Measurements from ENCODE around the gene LCN12.

LCN12 gene, protein sequence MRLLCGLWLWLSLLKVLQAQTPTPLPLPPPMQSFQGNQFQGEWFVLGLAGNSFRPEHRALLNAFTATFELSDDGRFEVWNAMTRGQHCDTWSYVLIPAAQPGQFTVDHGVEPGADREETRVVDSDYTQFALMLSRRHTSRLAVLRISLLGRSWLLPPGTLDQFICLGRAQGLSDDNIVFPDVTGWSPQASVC

DNA sequence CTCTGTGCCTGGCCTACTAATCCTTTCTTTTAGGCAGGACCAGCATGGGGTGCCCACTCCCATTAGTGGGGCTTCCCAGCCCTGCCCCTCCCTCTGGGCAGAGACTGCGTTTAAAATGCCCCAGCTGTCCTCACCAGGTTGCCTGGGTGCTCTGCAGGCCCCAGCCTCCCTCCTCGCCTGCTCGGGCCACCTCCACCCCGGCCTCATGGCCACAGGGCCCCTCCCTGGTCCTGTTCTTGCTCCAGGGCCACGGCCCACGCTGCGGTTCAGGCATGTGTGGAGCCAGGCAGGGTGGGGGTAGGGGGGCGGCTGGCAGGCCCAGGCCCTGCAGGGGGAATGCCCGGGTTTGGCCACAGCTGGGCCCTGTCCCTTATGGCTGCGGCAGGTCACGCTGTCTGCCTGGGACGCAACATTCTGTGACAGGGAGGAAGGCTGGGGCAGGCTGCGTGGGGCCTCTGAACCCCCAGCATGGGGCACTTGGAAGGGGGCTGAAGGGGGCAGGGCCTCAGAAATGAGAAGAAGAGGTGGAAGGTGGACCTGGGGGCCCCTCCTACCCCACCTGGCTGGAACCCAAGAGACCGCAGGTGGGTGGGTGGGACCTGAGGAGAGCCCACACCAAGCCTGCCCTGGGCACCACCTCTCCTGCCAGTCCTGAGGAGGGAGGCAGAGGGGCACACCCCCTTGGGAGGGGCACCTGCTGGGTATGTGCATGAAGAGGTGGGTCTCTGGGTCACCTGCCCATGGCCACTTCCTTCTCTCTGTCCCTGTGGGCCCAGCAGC is at the start of gene LCN12:
Gene LCN12 (plus strand): TSS at position 733 of the 780 bp plus-strand sequence. CDS start 55 bp downstream, outside the sequence.
- no peak for DNase-seq

DNA sequence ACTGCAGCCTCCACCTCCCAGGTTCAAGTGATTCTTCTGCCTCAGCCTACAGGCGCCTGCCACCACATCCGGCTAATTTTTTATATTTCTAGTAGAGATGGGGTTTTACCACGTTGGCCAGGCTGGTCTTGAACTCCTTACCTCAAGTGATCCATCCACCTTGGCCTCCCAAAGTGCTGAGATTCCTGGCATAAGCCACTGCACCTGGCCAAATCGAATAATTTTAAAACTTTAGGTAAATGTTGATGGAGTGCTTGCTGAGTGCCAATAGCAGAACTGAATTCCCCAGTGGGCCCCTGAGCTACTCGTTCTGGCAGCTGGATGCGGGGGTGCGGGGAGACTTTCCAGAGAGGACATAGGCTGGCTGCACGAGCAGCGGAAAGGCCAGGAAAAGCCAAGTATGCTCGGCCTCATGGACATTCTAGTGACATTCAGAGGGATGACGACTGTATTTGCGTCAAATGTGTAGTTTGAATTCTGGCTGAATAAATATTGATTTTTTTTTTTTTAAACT is 49.0 kb upstream of the LCN12 start:
- no peak for DNase-seq

DNA sequence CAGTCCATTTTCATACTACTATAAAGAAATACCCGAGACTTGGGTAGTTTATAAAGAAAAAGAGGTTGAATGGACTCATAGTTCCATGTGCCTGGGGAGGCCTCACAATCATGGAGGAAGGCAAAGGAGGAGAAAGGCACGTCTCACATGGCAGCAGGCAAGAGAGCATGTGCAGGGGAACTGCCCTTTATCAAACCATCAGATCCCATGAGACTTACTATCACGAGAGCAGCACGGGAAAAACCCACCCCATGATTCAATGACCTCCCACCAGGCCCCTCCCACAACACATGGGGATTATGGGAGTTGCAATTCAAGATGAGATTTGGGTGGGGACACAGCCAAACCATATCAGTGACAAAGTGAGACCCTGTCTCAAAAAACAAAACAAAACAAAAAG is 45.8 kb upstream of the LCN12 start:
- DNase-seq, result no peak

DNA sequence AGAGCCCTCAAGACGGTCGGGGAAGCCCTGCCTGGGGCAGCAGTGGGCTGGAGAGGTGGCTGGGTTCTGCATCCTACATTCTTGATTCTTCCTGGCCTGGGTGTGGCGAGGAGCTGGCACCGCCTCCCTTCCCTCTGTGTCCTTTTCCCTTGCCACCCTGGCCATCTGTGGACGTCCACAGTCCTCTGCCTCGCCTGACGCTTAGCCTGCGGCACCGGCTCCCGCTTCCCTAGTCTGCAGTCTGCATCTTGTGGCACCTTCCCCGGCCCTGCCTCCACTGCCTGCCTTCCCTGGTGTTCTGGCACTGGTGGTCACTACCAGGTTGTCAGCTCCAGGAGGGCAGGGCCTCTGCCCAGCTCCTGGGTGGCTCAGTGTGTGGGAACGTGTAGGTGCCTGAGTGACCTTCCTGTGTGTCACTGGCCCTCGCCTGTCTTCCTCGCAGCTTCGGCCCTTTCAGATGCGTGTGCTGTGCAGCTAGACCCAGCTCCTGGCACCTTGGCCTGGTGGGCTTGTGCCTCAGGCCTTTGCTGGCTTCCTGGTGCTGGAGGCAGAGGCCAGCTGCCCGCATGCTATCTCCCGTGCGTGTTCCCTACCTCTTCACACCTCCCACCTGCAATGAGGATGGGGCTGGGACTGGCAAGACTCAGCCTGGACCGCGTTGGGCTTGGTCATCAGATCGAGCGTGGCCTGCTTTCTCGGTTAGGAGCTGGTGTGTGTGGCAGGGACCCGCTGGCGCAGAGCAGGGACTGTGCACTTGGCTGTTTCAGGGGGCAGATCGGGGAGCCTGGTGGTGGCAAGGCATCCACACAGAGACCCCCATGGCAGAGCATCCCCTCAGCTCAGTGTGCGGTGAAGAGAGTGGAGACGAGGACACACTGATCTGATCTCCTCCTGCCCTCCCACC is 44.8 kb upstream of the LCN12 start:
- DNase-seq, result no peak

DNA sequence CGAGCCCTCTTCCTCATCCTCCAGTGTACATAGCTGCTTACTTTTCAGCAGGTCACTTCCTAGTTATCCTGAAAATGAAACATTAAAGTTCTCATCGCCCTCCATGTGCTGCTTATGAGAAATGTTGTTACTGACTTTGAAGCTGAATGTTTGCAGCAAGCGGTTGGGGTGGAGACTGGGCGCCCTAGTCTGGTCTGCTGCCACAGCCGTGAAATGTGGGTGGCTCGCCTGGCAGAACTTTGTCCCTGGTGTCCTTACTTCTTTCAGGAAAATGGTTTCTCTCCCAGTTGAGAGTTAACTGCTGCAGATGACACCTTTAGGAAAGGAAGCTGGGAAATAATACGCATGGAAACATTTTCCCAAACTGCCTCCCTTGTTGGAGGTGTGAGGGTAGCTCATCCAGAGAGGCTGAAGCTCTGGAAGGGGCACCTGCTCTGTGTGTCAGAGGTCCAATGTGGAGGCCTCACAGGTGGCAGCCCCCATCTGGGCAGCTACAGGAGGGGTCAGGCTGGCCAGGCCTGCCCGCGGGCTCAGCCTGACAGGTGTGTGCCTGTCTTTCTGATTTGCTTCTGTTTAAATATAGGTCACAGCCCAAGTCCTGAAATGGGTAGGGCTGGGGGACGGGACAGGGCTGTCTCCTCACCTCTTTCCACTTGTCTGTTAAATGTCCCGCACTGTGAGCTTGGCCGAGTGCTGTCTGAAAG is 41.7 kb upstream of the LCN12 start:
- no peak for DNase-seq

DNA sequence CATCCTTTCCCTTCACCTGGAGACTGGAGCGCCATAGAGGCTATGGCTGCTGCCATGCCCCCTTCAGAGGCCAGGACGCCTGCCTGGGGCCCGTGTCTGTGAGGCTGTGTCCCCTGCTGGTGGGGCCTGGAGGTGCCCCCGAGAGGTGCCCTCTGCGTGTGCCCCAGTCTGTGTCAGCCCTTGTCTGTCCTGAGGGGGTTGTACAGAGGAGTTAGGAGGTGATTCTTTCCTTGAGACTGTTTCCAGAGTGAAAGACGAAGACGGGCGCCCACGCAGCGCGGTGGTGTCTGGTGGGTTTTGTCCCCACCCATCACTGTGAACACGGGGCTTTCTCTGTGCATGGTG is 41.2 kb upstream of the LCN12 start:
- no peak for DNase-seq

DNA sequence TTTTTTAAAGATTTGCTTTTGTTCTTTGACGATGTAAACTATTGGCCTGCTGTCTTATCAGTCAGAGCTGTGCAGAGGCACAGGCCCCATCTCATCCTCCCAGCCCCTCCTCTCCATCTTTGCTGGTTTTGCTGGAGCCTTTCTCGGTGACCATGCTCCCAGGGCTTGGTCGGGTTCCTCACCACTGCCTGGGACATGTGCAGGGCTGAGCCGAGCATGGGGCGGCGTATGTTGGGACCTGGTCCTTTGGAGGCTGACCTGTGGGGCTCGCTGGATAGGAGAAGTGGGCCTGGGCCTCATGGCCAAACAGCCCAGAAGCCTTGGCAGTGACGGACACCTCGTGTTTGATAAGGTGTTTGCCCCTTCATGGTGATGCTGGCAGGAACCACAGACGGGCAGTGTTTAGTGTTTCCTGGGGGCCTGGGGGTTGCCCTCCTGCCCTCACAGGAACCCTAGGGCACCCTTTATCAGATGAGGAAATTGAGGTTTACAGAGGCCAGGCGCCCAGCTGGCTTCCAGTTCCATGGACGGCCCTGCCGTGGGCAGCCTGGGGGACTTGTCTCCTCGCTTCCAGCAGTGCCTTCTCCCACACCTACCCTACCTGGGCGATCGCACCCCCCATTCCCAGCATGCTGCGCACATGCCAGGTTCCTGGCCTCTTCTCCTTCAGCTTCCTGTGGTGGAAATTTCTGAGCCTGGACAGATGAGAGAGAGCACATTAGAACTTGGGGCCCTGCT is 38.2 kb upstream of the LCN12 start:
- DNase-seq, result no peak

DNA sequence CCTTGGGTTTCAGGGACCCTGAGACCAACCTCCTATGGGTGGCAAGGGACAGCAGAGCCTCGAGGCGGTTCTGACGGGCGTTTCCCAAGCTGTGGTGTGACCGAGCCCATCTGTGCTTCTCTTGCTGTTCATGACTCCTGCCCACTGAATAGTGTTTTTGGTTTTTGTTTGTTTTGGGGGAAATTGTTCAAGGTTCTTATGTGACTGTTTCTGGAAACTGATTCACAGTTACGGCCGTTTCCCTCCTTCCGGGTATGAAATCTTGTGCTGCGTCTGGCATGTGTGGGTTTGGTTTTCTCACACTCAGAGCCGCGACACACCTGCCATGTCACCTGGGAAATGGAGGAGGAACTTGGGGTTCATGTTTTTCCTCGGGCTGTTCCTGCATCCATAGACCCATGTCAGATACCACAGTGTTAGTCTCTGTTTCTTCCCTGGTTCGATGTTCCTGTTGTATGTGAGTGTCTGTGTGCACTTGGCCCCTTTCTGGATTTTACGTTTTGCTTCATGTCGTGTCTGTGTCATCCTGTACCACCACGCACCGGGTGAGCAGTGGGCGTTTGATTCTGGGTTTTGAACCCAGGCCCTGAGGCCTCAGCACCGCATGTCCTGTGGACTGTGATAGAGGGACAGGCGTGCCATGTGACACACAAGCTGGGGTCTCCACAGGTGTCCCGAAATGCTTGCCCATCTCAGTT is 36.3 kb upstream of the LCN12 start:
- DNase-seq, result no peak

DNA sequence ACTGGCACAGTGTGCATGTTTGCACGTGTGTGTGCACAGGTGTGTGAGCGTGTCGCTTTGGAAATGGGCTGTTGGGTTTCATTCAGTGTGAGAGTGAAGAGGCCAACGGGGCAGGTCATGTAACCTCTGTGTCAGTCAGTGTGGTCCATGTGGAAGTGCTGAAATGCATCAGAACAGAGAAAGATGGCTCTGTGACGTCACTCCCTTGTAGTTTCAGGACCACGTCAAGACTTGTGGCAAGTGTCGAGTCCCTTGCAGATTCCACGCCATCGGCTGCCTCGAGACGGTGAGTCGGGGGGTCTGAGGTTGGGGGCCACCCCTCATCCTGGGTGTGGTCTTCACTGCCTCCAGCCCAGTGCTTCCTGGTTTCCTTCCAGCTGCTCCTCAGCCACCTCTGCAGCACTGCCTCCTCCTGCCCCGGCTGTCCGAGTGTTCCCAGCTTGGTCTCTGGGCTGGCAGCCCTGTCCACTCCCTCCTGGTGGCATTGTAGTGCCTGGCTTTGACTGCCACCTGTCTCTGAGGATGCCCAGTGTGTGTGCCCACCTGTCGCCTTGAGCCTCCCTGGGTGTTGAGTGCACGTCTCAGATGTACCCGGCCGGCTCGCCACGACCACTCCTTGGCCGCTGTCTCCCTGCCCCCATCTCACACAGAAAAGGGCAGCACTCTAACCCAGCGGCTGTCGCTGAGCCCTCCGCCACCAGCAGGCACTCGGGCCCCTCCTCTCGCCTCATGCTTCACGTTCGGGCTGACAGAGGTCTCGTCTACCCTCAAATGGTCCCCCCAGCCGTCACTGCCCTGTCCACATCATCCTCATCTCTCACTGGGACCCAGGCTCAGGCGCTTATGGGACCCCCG is 35.5 kb upstream of the LCN12 start:
- DNase-seq, result no peak

DNA sequence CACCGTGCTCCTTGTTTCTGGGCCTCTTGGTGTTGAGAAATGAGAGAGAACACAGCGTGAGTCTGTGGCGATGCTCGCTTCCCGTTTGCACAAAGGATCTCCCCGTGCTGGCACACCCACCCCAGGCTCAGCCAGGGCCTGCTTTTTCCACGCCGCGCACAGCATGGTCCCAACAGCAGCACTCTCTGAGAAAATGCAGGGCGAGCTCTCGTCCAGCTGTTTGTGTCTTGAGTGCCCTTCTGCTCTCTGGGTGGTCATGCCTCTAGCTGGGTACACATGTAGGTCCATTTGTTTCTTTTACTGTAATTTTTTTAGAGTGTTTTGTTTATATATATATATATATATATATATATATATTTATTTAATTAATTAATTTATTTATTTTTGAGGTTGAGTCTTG is 34.2 kb upstream of the LCN12 start:
- no peak for DNase-seq

DNA sequence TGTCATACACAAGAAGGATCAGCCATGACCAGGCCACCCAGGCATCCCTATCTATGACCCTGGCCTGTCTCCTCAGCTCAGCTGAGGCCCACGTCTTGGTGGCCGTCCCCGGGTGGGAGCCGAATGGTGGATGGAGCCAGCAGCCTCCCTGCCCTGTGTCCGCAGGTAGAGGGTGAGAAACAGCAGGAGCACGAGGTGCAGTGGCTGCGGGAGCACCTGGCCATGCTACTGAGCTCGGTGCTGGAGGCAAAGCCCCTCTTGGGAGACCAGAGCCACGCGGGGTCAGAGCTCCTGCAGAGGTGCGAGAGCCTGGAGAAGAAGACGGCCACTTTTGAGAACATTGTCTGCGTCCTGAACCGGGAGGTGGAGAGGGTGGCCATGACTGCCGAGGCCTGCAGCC is 32.0 kb upstream of the LCN12 start:
- DNase-seq, result no peak

DNA sequence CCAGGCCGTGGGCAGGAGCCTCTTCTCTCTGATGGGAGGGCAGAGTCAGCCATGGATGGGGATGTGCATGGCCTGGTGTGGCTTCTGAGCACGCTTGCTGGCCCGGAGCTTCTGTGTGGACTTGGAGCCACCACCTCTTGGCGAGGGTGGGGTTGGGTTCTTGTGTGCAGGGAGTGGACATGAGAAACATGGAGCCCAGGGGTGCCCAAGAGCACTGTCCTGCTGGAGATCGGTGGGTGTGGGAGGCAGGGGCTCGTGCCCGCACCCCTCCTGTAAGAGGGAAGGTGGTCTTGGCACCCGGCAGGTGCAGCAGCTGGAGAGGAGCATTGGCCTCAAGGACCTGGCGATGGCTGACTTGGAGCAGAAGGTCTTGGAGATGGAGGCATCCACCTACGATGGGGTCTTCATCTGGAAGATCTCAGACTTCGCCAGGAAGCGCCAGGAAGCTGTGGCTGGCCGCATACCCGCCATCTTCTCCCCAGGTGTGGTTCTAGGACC is 31.3 kb upstream of the LCN12 start:
- no peak for DNase-seq

DNA sequence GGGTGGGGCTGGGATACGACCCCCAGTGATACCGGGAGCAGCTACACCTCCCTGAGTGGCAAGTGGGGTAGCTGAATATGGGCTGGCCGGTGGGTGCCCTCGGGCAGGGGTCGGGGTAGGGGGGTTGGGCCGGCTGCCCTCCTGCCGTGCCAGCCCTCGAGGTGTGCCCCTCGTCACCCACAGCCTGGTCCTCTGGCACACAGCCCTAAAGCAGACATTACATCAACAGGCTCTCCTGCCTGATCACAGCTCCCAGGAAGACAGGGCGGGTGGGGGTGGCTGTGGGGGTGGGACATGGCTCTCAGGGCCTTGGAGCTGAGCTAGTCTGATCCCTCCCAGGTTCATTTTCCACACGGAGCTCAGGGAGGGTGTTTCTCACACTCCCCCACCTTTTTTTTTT is 30.8 kb upstream of the LCN12 start:
- DNase-seq, result no peak

DNA sequence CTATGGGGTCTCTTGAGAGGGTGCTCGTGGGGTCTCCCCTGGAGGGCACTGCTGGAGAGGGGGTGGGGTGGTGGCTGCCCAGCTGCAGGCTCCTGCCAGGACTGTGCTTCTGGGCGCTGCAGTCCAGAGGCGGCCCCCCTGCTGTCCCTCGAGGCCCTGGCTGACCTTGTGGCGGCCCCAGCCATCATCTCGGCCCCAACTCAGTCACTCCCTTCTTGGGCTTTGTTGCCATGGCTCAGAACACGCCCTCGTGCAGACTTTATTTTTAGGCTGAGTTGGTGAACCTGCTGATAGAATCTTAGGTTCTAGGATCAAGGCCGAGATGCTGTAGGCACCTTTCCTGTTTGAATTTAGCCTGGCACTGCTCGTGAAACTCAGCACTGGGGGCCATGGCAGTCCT is 30.4 kb upstream of the LCN12 start:
- DNase-seq, result no peak

DNA sequence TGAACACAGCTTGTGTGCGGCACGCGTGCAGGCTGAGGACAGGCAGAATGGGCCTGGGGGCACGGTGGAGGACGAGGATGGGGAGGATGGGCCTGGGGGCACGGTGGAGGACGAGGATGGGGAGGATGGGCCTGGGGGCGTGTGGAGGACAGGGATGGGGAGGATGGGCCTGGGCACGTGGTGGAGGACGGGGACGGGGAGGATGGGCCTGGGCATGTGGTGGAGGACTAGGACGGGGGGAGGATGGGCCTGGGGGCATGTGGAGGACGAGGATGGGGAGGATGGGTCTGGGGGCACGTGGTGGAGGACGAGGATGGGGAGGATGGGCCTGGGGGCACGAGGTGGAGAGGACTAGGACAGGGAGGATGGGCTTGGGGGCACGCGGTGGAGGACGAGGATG is 29.5 kb upstream of the LCN12 start:
- DNase-seq, result no peak

DNA sequence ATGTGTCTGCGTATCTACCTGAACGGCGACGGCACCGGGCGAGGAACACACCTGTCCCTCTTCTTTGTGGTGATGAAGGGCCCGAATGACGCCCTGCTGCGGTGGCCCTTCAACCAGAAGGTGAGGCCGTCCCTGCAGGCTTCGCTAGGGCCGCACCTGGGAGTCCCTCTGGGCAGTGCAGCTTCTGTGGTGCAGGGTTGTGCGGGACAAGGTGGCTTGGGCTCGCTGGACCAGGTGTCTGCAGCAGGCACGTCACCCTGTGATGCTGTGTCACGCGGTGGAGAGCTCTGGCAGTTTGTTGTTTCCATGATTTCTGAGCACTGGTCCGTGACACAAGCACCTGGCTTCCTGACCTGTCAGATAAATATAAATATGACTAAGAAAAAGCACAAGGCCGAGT is 28.2 kb upstream of the LCN12 start:
- no peak for DNase-seq

DNA sequence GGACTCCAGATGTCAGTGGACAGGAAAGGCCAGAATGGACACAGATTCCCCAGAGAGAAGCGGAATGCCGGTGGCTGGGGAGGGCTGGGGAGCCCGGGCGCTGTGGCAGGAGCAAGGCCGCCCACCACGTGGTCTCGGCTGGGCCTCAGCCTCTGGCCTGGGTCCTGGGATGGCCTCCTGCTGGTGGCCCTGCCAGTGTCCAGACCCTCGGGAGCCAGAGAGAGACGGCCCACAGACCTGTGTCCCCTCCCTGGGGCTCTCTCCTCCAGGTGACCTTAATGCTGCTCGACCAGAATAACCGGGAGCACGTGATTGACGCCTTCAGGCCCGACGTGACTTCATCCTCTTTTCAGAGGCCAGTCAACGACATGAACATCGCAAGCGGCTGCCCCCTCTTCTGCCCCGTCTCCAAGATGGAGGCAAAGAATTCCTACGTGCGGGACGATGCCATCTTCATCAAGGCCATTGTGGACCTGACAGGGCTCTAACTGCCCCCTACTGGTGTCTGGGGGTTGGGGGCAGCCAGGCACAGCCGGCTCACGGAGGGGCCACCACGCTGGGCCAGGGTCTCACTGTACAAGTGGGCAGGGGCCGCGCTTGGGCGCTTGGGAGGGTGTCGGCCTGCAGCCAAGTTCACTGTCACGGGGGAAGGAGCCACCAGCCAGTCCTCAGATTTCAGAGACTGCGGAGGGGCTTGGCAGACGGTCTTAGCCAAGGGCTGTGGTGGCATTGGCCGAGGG is 26.5 kb upstream of the LCN12 start:
- no peak for DNase-seq

DNA sequence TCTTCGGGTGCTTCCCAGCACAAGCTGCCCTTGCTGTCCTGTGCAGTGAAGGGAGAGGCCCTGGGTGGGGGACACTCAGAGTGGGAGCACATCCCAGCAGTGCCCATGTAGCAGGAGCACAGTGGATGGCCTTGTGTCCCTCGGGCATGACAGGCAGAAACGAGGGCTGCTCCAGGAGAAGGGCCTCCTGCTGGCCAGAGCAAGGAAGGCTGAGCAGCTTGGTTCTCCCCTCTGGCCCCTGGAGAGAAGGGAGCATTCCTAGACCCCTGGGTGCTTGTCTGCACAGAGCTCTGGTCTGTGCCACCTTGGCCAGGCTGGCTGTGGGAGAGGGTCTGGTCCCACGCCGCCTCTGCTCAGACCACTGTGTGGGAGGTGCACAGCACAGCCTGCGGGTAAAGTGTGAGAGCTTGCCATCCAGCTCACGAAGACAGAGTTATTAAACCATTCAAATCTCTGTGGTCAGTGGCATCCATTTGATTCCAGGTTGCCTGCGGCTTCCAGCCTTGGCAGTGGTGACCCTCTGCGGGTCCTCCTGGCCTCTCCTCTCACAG is 25.8 kb upstream of the LCN12 start:
- no peak for DNase-seq

DNA sequence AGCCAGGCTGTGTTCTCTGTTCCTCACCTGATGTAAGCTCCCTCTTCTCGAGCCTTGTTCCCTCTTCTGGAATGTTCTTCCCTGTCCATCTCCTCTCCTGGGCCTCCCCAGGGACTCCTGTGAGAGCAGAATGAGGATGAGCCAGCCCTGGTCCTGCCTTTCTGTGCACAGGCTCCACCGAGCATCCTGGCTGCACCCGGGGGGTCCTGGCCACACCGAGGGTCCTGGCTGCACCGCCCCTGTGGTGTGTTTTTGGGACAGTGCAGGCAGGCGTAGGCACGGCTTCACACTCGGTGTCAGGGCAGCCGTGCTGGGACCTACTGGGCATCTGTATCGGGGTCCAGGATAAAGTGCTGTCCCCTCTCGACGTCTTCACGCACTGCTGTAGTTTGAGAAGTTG is 25.3 kb upstream of the LCN12 start:
- no peak for DNase-seq

All from AML-193 (cell line).